Measurements from ENCODE around the gene ACTA2. TPM values are rescaled to one million over a fixed set of nuclear protein-coding genes. Genes with fewer than 3 reads are reported as not detected.

Gene ACTA2
- total RNA-seq, 1 donor from 2014 or later, result 42.4 TPM

- no peak for DNase-seq (ENCODE audit: low read depth)
- H3K4me3 ChIP-seq (ENCODE audit: low read depth, low read length), result no peak overlapping the region
- TF ChIP-seq CTCF (conservative IDR thresholded peaks at IDR 0.05; ENCODE audit: low read depth, low read length), result no peak
Observed at GRCh38 chr10:88946200-88946599, 6.4 kb downstream of the ACTA2 start.

- no peak for TF ChIP-seq CTCF (conservative IDR thresholded peaks at IDR 0.05; ENCODE audit: low read depth, low read length)
- no peak overlapping the region for H3K4me3 ChIP-seq (ENCODE audit: low read depth, low read length)
- DNase-seq (ENCODE audit: low read depth), result no peak
Observed at GRCh38 chr10:88944813-88945212, 7.8 kb downstream of the ACTA2 start.

- DNase-seq (ENCODE audit: low read depth), result no peak
- no peak overlapping the region for H3K4me3 ChIP-seq (ENCODE audit: low read depth, low read length)
- no peak for TF ChIP-seq CTCF (conservative IDR thresholded peaks at IDR 0.05; ENCODE audit: low read depth, low read length)
Observed at GRCh38 chr10:88943778-88944177, 8.8 kb downstream of the ACTA2 start.

GRCh38 chr10:88941026-88941425 is 11.5 kb downstream of the ACTA2 start:
- no peak for DNase-seq (ENCODE audit: low read depth)
- no peak for TF ChIP-seq CTCF (conservative IDR thresholded peaks at IDR 0.05; ENCODE audit: low read depth, low read length)
- no peak overlapping the region for H3K4me3 ChIP-seq (ENCODE audit: low read depth, low read length)

GRCh38 chr10:88938938-88939337 is 13.6 kb downstream of the ACTA2 start:
- H3K4me3 ChIP-seq (ENCODE audit: low read depth, low read length), result no peak overlapping the region
- TF ChIP-seq CTCF (conservative IDR thresholded peaks at IDR 0.05; ENCODE audit: low read depth, low read length), result no peak
- DNase-seq (ENCODE audit: low read depth), result no peak

- no peak for TF ChIP-seq CTCF (conservative IDR thresholded peaks at IDR 0.05; ENCODE audit: low read depth, low read length)
- H3K4me3 ChIP-seq (ENCODE audit: low read depth, low read length), result no peak overlapping the region
- DNase-seq (ENCODE audit: low read depth), result no peak
Observed at GRCh38 chr10:88938039-88938438, 14.5 kb downstream of the ACTA2 start.

- DNase-seq (ENCODE audit: low read depth), result no peak
- TF ChIP-seq CTCF (conservative IDR thresholded peaks at IDR 0.05; ENCODE audit: low read depth, low read length), result no peak
- H3K4me3 ChIP-seq (ENCODE audit: low read depth, low read length), result no peak overlapping the region
Observed at GRCh38 chr10:88936656-88937055, 15.9 kb downstream of the ACTA2 start.

All from epithelial cell of proximal tubule (primary cell).